ENCODE measurements around the gene GPR141. TPM values are rescaled to one million over a fixed set of nuclear protein-coding genes. Genes with fewer than 3 reads are reported as not detected.

The GPR141 gene
- total RNA-seq, 1 donor = 33.9 TPM

DNA sequence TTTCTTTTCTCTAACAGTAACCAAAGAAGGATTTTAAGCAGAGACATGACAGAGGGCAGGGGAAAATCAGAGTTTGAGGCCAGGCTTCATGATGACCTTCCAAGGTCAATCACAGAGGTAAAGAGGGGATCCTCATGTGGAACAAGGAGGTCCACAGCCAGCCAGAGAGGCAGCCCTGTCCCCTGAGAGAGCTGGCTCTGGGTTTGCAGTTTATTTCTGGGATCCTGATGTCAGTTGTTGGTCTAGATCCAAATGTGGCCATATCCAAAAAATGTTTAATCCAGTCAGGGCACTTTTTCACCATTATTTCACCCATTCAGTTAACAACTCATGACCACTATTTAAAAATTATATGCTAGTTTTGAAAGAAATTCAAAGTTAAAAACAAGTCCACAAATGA lies 45.6 kb downstream of the GPR141 start:
- no peak for DNase-seq (ENCODE audit: low read depth in 2 of 3, low spot score in 2 of 3)

DNA sequence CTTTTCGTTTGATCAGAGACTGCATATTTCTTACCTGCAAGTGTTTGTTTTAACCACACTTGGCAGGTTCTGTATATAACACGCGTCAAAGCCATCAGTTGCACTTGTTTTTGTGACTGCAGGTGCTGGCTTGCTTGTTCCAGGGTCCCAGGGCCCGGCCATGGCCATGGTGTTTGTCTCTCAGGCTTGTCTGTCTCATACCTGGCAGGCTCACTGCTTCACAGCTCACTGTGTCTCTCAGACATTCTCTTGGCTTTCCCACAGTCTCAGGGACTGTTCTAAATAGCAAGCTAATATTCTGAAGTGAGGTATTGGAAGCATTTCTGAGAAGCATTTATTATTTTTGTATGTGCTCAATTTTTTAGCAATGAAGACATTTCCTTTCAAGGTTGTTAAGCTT lies 46.9 kb downstream of the GPR141 start:
- no peak for DNase-seq (ENCODE audit: low read depth in 2 of 3, low spot score in 2 of 3)

- DNase-seq (ENCODE audit: low read depth in 2 of 3, low spot score in 2 of 3) = peak in 2 of 3 donors; percentile 65 to 82
Measured at GRCh38 chr7:37732253-37732652, 48.7 kb downstream of the GPR141 start.

- no peak for DNase-seq (ENCODE audit: low read depth in 2 of 3, low spot score in 2 of 3)
Measured at GRCh38 chr7:37732888-37733287, 49.3 kb downstream of the GPR141 start.

- DNase-seq (ENCODE audit: low read depth in 2 of 3, low spot score in 2 of 3) = no peak
Measured at GRCh38 chr7:37735196-37735595, 51.6 kb downstream of the GPR141 start.

DNA sequence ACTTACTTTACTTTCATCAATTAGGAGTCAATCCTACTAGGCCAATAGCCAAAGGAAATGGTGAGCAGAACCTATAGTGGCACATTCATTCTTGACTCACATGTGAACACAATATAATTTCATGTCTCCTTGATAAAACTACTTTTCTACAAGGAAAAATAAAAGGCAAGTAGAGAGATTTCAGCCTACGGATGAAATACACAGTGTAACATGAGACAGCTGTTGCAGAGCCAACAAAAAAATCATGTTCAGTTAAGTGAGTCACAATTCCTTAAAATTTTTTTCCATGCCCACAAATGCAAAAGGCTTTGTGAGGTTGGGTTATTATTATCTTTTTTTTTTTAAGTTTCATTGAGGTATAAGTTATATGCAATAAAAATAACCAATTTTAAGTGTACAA lies 54.8 kb downstream of the GPR141 start:
- DNase-seq (ENCODE audit: low read depth in 2 of 3, low spot score in 2 of 3) = no peak

DNA sequence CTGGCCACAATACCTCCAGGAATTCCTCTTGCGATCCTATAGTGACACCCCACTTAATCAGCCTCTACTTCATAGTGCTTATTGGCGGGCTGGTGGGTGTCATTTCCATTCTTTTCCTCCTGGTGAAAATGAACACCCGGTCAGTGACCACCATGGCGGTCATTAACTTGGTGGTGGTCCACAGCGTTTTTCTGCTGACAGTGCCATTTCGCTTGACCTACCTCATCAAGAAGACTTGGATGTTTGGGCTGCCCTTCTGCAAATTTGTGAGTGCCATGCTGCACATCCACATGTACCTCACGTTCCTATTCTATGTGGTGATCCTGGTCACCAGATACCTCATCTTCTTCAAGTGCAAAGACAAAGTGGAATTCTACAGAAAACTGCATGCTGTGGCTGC lies 56.8 kb downstream of the GPR141 start:
- no peak for DNase-seq (ENCODE audit: low read depth in 2 of 3, low spot score in 2 of 3)

DNA sequence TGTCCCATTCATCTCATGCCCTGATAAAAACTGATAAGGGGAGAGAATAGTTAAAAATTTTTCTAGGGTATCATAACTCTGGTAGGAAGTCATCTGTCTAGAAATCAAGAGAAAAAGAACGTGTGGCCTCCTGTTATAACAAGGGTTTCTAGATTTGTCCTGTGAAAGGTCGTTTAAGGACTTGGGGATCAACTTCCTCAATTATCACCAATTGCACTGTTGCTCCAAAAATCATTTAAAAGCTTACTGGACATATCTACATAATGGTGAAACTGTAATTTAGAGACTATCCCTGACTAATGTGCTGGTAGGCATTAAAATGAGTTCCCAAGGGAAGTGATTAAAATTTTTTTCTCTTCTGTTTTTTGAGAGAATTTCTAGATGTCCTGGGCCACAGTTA lies 58.2 kb downstream of the GPR141 start:
- peak in 1 of 3 donors; percentile 34 for DNase-seq (ENCODE audit: low read depth in 2 of 3, low spot score in 2 of 3)

- no peak for DNase-seq (ENCODE audit: low read depth in 2 of 3, low spot score in 2 of 3)
Measured at GRCh38 chr7:37751096-37751495, 67.5 kb downstream of the GPR141 start.

DNA sequence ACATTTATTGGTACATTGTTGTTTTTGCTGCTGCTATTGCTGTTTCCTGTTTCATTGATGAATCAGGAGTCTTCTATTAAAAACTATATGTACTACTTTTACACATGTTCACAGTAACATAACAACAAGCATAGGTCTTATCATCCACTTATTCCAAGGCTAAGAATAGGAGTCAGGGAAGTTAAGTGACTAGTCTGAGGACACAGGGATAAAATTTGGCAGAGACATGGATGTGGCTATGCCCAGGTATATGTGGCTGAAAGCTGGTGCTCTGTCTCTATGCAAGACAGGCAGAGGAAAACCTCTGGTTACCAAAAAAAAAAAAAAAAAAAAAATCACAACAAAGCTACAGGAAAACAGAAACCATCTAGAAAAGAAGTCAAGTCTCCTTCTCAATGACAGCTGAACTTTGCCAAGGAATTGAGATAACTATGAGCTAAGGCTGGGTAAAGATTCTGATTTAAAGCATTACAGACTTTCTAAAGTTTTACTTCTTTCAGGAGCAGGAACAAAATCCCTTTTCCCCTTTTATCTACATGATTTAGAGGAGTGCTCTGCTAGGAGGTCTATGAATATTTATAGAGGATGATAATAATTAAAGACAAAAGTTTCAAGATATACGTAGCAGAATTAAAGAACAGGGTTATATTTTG lies 70.0 kb downstream of the GPR141 start:
- DNase-seq (ENCODE audit: low read depth in 2 of 3, low spot score in 2 of 3) = no peak

GRCh38 chr7:37756797-37757551 lies 73.4 kb downstream of the GPR141 start:
- no peak for DNase-seq (ENCODE audit: low read depth in 2 of 3, low spot score in 2 of 3)

- DNase-seq (ENCODE audit: low read depth in 2 of 3, low spot score in 2 of 3) = no peak
Measured at GRCh38 chr7:37757563-37757962, 74.0 kb downstream of the GPR141 start.

GRCh38 chr7:37758501-37759045 lies 75.0 kb downstream of the GPR141 start:
- DNase-seq (ENCODE audit: low read depth in 2 of 3, low spot score in 2 of 3) = no peak

GRCh38 chr7:37759526-37759925 lies 76.0 kb downstream of the GPR141 start:
- DNase-seq (ENCODE audit: low read depth in 2 of 3, low spot score in 2 of 3) = no peak

DNA sequence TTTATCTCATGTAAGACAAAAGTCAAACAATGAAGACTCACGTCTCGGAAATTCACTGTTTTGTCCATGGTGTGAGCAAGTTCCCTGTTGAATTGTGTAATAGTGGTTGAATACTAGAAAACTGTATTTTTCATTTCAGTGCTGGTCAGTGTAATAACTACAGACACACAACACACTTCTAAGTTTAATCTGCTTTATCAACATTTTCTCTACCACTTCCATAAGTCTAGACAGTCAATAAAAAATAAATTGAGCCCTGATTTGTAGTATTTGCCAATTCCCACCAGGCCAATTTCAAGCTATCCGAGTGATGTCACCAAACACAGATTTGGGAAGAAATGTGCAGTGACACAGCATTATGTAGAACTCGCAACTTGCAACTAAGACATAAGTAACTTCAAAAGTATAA lies 81.9 kb downstream of the GPR141 start:
- DNase-seq (ENCODE audit: low read depth in 2 of 3, low spot score in 2 of 3) = no peak

DNA sequence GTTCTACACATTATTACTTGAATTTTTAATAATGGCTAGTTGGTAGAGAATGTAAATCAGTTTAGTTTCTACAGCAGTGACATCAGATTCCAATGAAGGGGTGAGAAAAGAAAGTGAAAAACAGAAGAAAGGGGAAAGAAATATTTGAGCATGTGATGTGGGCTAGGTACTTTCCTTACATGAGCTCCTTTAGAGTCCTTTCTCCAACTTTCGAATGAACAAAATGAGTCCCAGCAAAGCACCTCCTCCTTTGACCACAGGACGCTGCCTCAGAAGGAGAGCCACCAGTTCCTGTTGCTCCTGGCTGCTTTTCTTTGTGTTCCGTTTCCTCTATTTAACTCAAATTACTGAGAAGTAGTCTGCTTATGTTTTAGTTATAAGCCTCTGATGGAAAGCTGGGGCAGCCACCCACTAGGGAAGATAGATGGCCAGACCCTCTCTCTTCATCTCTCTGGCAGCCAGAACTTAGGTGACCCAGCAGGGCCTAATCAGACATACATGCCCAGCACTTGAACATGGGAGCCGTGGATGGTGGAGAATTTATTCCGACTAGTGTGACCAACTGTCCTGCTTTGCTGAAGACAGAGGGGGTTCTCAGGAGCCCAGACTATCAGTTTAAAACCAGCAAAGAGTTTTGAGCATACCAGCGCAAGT lies 82.4 kb downstream of the GPR141 start:
- DNase-seq (ENCODE audit: low read depth in 2 of 3, low spot score in 2 of 3) = peak in 2 of 3 donors; percentile 49 to 84

DNA sequence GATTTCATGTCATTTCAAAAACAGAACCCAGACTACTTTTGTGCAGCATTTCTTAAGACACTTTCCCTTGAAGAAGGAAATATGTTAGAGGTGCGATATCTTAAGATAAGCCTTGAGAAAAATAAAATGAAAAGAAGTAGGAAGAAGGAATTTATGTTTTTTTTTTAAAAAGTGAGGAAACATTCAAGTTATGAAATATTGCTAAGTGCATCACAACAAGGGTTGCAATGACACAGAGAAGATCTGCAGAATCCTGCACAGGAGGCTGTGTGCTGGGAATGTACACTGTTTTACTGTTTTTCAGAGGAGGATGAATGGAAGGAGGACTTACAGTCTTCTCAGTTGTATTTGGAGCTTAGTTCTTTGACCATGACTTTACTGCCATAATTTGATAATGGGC lies 85.0 kb downstream of the GPR141 start:
- no peak for DNase-seq (ENCODE audit: low read depth in 2 of 3, low spot score in 2 of 3)

- DNase-seq (ENCODE audit: low read depth in 2 of 3, low spot score in 2 of 3) = peak in 1 of 3 donors; percentile 48
Measured at GRCh38 chr7:37769291-37769690, 85.7 kb downstream of the GPR141 start.

GRCh38 chr7:37769726-37770125 lies 86.2 kb downstream of the GPR141 start:
- DNase-seq (ENCODE audit: low read depth in 2 of 3, low spot score in 2 of 3) = no peak

GRCh38 chr7:37770838-37771237 lies 87.3 kb downstream of the GPR141 start:
- DNase-seq (ENCODE audit: low read depth in 2 of 3, low spot score in 2 of 3) = no peak

- DNase-seq (ENCODE audit: low read depth in 2 of 3, low spot score in 2 of 3) = no peak
Measured at GRCh38 chr7:37771342-37771741, 87.8 kb downstream of the GPR141 start.

DNA sequence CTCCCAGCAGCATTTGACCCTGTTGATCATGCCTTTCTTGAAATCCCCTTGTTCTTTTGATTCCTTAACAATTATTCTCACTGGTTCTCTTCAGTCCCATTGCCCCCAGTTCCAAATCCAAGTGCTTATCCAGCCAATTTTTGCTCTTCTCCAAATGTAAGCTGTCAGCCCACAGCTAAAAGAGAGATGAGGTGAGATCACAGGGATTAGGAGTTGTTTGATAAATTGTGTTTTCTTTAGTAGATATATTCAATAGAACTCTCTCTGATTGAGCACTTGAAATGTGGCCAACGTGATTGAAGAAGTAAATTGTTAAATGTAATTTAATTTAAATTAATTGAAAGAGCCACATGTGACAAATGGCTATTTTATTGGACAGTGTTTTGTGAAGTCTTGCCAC lies 88.2 kb downstream of the GPR141 start:
- no peak for DNase-seq (ENCODE audit: low read depth in 2 of 3, low spot score in 2 of 3)

Data from hematopoietic multipotent progenitor cell (in vitro differentiated cells).